GM18526 (cell line): Measurements from ENCODE around the gene NUP37.

Experiments
- POLR2A ChIP-seq: IDR thresholded peaks from 3 replicates; pipeline ENCODE4 v1.6.1; 2011; ENCODE audit not compliant: insufficient read length; ENCODE audit errors: extremely low read depth

Gene NUP37

GRCh38 chr12:102033991-102034745, 85.7 kb downstream of the NUP37 start:
- TF ChIP-seq POLR2A, result no peak

- no peak for TF ChIP-seq POLR2A
Observed at GRCh38 chr12:102031852-102032251, 88.1 kb downstream of the NUP37 start.

GRCh38 chr12:102029141-102029540, 90.8 kb downstream of the NUP37 start:
- no peak for TF ChIP-seq POLR2A

GRCh38 chr12:102026728-102027127, 93.2 kb downstream of the NUP37 start:
- no peak for TF ChIP-seq POLR2A

GRCh38 chr12:102024765-102025164, 95.1 kb downstream of the NUP37 start:
- no peak for TF ChIP-seq POLR2A

GRCh38 chr12:102023343-102023930, 96.5 kb downstream of the NUP37 start:
- no peak for TF ChIP-seq POLR2A
